Trophoblast cell (in vitro differentiated cells and primary cell): ENCODE measurements around the gene ADARB2.

Experiments
- DNase-seq, 2 donors: peaks; one replicate each; pipeline ENCODE4 v3.0.0-alpha.2; 2016
- H2AFZ ChIP-seq: 2 replicates; pipeline ENCODE4 v1.6.1; 2013; ENCODE audit warnings: low read length, moderate library complexity, mild to moderate bottlenecking; ENCODE audit not compliant: insufficient read depth, poor library complexity
- H2AK5ac ChIP-seq: 2 replicates; pipeline ENCODE4 v1.6.1; 2013; ENCODE audit warnings: mild to moderate bottlenecking, low read length
- H2BK120ac ChIP-seq: 2 replicates; pipeline ENCODE4 v1.6.1; 2013; ENCODE audit warnings: low read length, mild to moderate bottlenecking, moderate library complexity; ENCODE audit not compliant: insufficient read depth, poor library complexity
- H2BK12ac ChIP-seq: 2 replicates; pipeline ENCODE4 v1.6.1; 2013; ENCODE audit warnings: mild to moderate bottlenecking, low read length, moderate library complexity
- H2BK5ac ChIP-seq: 2 replicates; pipeline ENCODE4 v1.6.1; 2013; ENCODE audit warnings: low read length, low read depth, moderate library complexity, mild to moderate bottlenecking; ENCODE audit not compliant: poor library complexity
- H3K14ac ChIP-seq: 2 replicates; pipeline ENCODE4 v1.6.1; 2013; ENCODE audit warnings: mild to moderate bottlenecking, low read length
- H3K18ac ChIP-seq: 2 replicates; pipeline ENCODE4 v1.6.1; 2013; ENCODE audit warnings: mild to moderate bottlenecking, low read length
- H3K23ac ChIP-seq: 2 replicates; pipeline ENCODE4 v1.6.1; 2013; ENCODE audit warnings: low read length
- H3K27ac ChIP-seq: 2 replicates; pipeline ENCODE4 v1.5.1; 2013; ENCODE audit warnings: low read depth, mild to moderate bottlenecking, inconsistent platforms, low read length, moderate library complexity
- H3K27me3 ChIP-seq: 2 replicates; pipeline ENCODE4 v1.6.1; 2013; ENCODE audit warnings: inconsistent platforms, mild to moderate bottlenecking, low read length, moderate library complexity; ENCODE audit not compliant: insufficient read depth
- H3K36me3 ChIP-seq, 2 experiments: 1 replicate in 1 of 2; 2 replicates in 1 of 2; pipeline ENCODE4 v1.6.1; 2013; ENCODE audit warnings: low read length in 2 of 2, mild to moderate bottlenecking in 2 of 2, moderate library complexity in 1 of 2; ENCODE audit not compliant: insufficient read depth in 2 of 2, control insufficient read depth in 1 of 2
- H3K4ac ChIP-seq: 2 replicates; pipeline ENCODE4 v1.6.1; 2013; ENCODE audit warnings: low read depth, mild to moderate bottlenecking, low read length, moderate library complexity
- H3K4me1 ChIP-seq, 2 experiments: 1 replicate in 1 of 2; 2 replicates in 1 of 2; pipeline ENCODE4 v1.6.1; 2013; ENCODE audit warnings: low read length in 2 of 2, mild to moderate bottlenecking in 2 of 2, moderate library complexity in 1 of 2; ENCODE audit not compliant: insufficient read depth in 2 of 2, control insufficient read depth in 1 of 2
- H3K4me2 ChIP-seq: 2 replicates; pipeline ENCODE4 v1.6.1; 2013; ENCODE audit warnings: inconsistent platforms, mild to moderate bottlenecking, low read length, moderate library complexity
- H3K4me3 ChIP-seq: 2 replicates; pipeline ENCODE4 v1.5.1; 2013; ENCODE audit warnings: mild to moderate bottlenecking, low read depth, low read length, inconsistent platforms
- H3K79me1 ChIP-seq: one replicate; pipeline ENCODE4 v1.6.1; 2013; ENCODE audit warnings: low read length
- H3K79me2 ChIP-seq: 2 replicates; pipeline ENCODE4 v1.6.1; 2013; ENCODE audit warnings: low read length, mild to moderate bottlenecking; ENCODE audit not compliant: control insufficient read depth, insufficient read depth, poor library complexity
- H3K9ac ChIP-seq: 2 replicates; pipeline ENCODE4 v1.6.1; 2013; ENCODE audit warnings: mild to moderate bottlenecking, low read length
- H3K9me3 ChIP-seq: 2 replicates; pipeline ENCODE4 v1.6.1; 2013; ENCODE audit warnings: low read depth, mild to moderate bottlenecking, control low read depth, inconsistent platforms, low read length; ENCODE audit not compliant: insufficient read depth
- H4K12ac ChIP-seq: 2 replicates; pipeline ENCODE4 v1.6.1; 2013; ENCODE audit warnings: low read depth, mild to moderate bottlenecking, low read length, moderate library complexity
- H4K8ac ChIP-seq: 2 replicates; pipeline ENCODE4 v1.6.1; 2013; ENCODE audit warnings: low read depth, mild to moderate bottlenecking, low read length, moderate library complexity
- H4K91ac ChIP-seq: one replicate; pipeline ENCODE4 v1.6.1; 2013; ENCODE audit warnings: low read depth, mild to moderate bottlenecking, low read length, moderate library complexity
- WGBS: extraction: QIAGEN DNeasy Blood & Tissue Kit; methylation state at CpG from one replicate; pipeline ENCODE4 v1.1.7; 2013; ENCODE audit warnings: missing lambda C conversion rate; ENCODE audit not compliant: insufficient read length, insufficient coverage; ENCODE audit errors: extremely low coverage; 5-methylcytosine and 5-hydroxymethylcytosine counted together

The ADARB2 gene

DNA sequence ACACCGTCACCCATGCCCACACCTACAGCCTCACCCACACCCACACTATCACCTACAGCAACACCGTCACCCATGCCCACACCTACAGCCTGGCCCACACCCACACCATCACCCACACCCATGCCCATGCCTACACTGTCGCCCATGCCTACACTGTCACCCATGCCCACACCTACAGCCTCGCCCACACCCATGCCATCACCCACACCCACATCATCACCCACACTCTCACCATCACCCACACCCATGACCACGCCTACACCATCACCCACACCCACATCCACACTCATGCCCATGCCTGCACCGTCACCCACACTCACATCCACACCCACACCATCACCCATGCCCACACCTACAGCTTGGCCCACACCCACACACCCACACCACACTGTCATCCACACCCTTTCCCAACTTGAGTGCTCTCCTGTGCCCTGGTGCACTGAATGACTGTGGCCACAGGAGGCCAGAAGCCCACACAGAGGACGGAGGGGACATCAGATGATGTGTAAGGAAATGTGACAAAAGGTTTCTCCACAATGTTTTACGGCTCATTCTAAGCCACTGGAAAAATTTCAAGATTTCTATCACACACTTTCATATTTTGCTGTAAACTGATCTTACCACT is 527.9 kb downstream of the ADARB2 start:
- H4K12ac ChIP-seq: no peak overlapping the region
- peak overlapping the region; percentile 49 for H3K23ac ChIP-seq
- H2BK12ac ChIP-seq: no peak overlapping the region
- no peak overlapping the region for H2AFZ ChIP-seq
- H3K9ac ChIP-seq: peak overlapping the region; percentile 23
- peaks cover 6% of the 10 kb centered on the region for H3K9me3 ChIP-seq
- H3K27me3 ChIP-seq: no peaks in the 10 kb centered on the region
- H3K14ac ChIP-seq: no peak overlapping the region
- no peaks in the 10 kb centered on the region for H3K4me1 ChIP-seq
- H3K27ac ChIP-seq: no peak overlapping the region
- H3K18ac ChIP-seq: no peak overlapping the region
- no peaks in the 10 kb centered on the region for H3K79me1 ChIP-seq
- no peaks in the 10 kb centered on the region for H3K79me2 ChIP-seq
- H3K36me3 ChIP-seq: no peaks in the 10 kb centered on the region
- no peak overlapping the region for H3K4me3 ChIP-seq
- H4K8ac ChIP-seq: no peak overlapping the region
- H3K4me2 ChIP-seq: no peak overlapping the region
- H2BK120ac ChIP-seq: no peak overlapping the region
- no peak overlapping the region for H2BK5ac ChIP-seq
- DNase-seq: no peak
- no CpG with 5 or more reads among the region's 8 CpGs for WGBS
- no peak overlapping the region for H3K4ac ChIP-seq
- no peak overlapping the region for H4K91ac ChIP-seq
- H2AK5ac ChIP-seq: no peak overlapping the region

DNA sequence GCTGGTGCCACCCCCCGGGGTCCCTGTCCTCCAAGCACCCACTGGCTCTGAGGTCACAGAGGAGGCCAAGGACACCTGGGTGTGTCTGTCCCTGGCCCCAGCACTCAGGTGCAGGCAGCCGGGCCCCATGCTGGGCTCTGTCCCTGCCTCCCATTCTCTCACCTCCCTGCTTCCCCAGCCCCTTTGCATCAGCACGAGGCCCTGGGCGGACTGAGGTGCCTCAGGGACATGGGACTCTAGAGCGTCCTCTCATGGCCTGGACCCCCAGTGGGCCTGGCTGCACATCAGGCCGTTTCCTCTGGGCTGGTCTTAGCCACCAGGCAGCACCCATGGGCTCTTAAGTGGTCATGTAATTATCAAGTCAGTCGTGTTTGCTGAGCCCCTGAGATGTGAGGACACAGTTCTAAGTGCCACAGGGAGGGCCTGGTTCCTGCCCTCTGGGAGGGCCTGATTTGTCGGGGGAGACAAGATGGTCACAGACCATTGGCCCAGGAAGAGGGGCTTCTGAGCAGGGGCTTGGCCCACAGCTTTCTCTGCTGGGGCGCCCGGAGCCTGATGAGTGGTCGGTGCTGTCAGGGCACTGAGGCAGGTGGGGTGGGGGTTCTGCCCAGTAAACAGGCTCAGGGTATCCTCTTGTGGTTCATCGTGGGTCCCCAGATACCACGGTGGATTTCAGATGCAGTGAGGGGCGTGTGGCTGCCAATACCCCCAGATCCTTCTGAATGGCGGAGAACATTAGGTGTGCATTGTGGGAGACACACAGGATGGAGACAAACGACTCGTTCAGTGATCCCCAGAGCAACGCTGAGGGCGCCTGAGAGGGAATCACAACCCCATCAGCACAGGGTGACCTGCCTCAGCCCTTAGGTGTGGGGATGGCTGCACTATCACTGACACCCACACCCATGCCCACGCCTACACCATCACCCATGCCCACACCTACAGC is 528.7 kb downstream of the ADARB2 start:
- peaks cover 7% of the 10 kb centered on the region for H3K9me3 ChIP-seq
- H4K12ac ChIP-seq: no peak overlapping the region
- no peak overlapping the region for H2BK12ac ChIP-seq
- H3K9ac ChIP-seq: no peak overlapping the region
- H4K91ac ChIP-seq: no peak overlapping the region
- no peak overlapping the region for H3K4ac ChIP-seq
- no peak overlapping the region for H2BK5ac ChIP-seq
- H2BK120ac ChIP-seq: no peak overlapping the region
- no peak overlapping the region for H3K4me3 ChIP-seq
- no peaks in the 10 kb centered on the region for H3K79me2 ChIP-seq
- H2AFZ ChIP-seq: no peak overlapping the region
- H3K27me3 ChIP-seq: no peaks in the 10 kb centered on the region
- no peaks in the 10 kb centered on the region for H3K79me1 ChIP-seq
- H3K36me3 ChIP-seq: no peaks in the 10 kb centered on the region
- no peak overlapping the region for H3K27ac ChIP-seq
- H3K23ac ChIP-seq: no peak overlapping the region
- H3K4me1 ChIP-seq: no peaks in the 10 kb centered on the region
- H3K4me2 ChIP-seq: no peak overlapping the region
- no CpG with 5 or more reads among the region's 20 CpGs for WGBS
- DNase-seq: no peak
- H2AK5ac ChIP-seq: no peak overlapping the region
- no peak overlapping the region for H3K18ac ChIP-seq
- H3K14ac ChIP-seq: no peak overlapping the region
- no peak overlapping the region for H4K8ac ChIP-seq

DNA sequence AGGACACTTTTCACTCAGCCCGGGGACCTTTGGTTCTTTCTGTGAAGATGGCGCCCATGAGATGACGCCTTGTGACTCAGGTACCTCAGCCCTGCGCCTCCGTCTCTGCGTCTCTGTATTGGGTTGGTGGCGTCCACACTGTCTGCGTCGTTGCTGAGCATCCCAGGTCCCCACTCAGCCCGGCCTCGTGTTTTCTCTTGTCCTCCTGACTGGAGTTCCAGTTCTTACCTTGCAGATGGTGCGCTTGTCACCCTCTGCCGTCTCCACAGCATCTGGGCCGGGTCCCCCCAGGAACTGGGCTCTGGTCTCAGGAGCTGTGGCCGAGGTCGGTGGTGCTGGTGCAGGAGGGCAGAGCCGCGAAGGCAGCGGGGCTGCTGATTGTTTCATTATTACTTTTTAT is 530.7 kb downstream of the ADARB2 start:
- Histone ChIP-seq H3K79me2 (no peaks in the 10 kb centered on the region), H3K18ac (no peak overlapping the region), H2BK120ac (no peak overlapping the region), H3K9me3 (peaks cover 7% of the 10 kb centered on the region), H3K27ac (no peak overlapping the region), H3K9ac (no peak overlapping the region), H2BK12ac (no peak overlapping the region), H3K4ac (no peak overlapping the region), H3K36me3 (no peaks in the 10 kb centered on the region), H3K4me2 (no peak overlapping the region), H2AK5ac (no peak overlapping the region), H2AFZ (no peak overlapping the region), H4K8ac (no peak overlapping the region), H3K79me1 (no peaks in the 10 kb centered on the region), H3K27me3 (no peaks in the 10 kb centered on the region), H4K12ac (no peak overlapping the region), H3K23ac (no peak overlapping the region), H4K91ac (no peak overlapping the region), H3K4me1 (no peaks in the 10 kb centered on the region), H3K4me3 (no peak overlapping the region), H3K14ac (no peak overlapping the region), H2BK5ac (no peak overlapping the region)
- no CpG with 5 or more reads among the region's 19 CpGs for WGBS
- DNase-seq: no peak

DNA sequence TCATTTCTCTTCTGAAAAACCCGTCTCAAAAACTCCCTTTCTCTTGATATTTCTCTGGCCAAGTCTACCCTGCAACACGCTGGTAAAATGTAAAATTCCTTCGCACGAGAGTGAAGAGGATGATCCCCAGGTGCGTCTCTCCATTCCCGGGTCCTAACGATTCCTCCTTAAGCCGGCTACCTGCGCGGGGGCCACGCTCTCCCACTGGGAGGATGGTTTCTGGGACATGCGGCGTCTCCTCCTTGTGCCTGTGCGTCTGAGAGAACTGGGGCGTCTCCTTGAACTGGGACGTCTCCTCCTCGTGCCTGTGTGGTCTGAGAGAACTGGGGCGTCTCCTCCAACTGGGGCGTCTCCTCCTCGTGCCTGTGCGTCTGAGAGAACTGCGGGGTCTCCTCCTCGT is 531.2 kb downstream of the ADARB2 start:
- Histone ChIP-seq H2BK12ac (no peak overlapping the region), H3K4me2 (no peak overlapping the region), H3K27me3 (no peaks in the 10 kb centered on the region), H3K14ac (no peak overlapping the region), H3K4ac (no peak overlapping the region), H3K27ac (no peak overlapping the region), H3K18ac (no peak overlapping the region), H3K36me3 (no peaks in the 10 kb centered on the region), H4K91ac (no peak overlapping the region), H2AFZ (no peak overlapping the region), H2BK120ac (no peak overlapping the region), H3K4me3 (no peak overlapping the region), H3K79me2 (no peaks in the 10 kb centered on the region), H3K23ac (no peak overlapping the region), H2AK5ac (no peak overlapping the region), H4K8ac (no peak overlapping the region), H3K4me1 (no peaks in the 10 kb centered on the region), H4K12ac (no peak overlapping the region), H2BK5ac (no peak overlapping the region), H3K79me1 (no peaks in the 10 kb centered on the region), H3K9ac (no peak overlapping the region), H3K9me3 (peaks cover 7% of the 10 kb centered on the region)
- no CpG with 5 or more reads among the region's 23 CpGs for WGBS
- no peak for DNase-seq
